ENCODE results near the gene MAP3K5. TPM values are rescaled to one million over a fixed set of nuclear protein-coding genes. Genes with fewer than 3 reads are reported as not detected.

Gene MAP3K5
- total and polyA plus RNA-seq, 2 of the 8 experiments (the other 6 are each of a cell fraction or from before 2014, with no cell fraction given) = 0.63 to 2.6 TPM

- no peak for TF ChIP-seq SP2 (IDR thresholded peaks at IDR 0.05; ENCODE audit: low read length)
- no peak for TF ChIP-seq MAX (IDR thresholded peaks at IDR 0.05)
- no peak for TF ChIP-seq KDM4A (IDR thresholded peaks at IDR 0.05; ENCODE audit: low read depth, low read length, severe bottlenecking)
- TF ChIP-seq E2F6 (IDR thresholded peaks at IDR 0.05) = no peak
- no peak for TF ChIP-seq BCL11A (IDR thresholded peaks at IDR 0.05; ENCODE audit: low read depth in 2 of 2, low read length in 2 of 2)
- TF ChIP-seq ATF2 (IDR thresholded peaks at IDR 0.05; ENCODE audit: low read length) = no peak
These were observed 42.8 kb downstream of the MAP3K5 start (continued) for GRCh38 chr6:136749359-136749997.

Data from H1 (cell line).